CD4-positive, alpha-beta T cell treated with Interleukin-4 for 1 hour (primary cell): Measurements from ENCODE around the gene HOXB5.

ENCODE experiments used
- DNase-seq, 2 donors: peaks; one replicate each; pipeline ENCODE4 v3.0.0-alpha.2; 2020 to 2022

Gene HOXB5

DNA sequence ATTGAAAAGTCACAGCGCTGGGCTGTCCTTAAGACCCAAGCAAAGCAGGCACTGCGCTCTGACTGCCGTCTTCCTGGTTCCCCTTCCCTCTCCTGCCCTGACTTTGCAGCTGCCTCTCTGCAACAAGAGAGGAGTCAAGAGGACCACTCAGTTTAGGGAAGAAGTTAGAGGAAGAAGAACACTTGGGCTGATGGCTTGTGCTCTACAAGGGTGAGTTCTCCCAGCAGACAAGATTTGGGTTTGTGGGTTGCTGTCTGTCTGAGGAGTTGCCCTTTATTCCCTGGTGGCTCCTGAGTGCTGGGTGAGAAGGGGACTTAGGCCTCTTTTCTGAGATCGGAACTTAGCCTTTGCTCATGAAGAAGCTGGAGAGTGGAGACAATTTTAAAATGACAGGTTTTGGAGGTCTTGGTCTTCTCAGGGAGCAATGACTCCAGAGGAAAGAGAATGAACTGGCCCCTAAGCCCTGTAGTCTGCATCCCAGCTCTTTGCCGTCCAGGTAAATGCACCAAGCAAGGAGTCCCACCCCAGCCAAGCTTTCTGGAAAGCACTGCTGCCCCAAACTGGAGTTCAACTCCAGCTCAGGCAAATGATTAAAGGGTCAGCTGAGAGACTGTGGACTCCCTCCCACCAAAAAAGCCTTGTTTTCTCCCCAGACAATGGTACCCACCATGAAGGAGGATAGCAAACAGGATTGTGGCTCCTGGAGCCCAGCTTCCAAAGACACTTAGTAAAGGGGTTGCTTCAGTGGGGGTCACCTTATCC lies 35.3 kb upstream of the HOXB5 start:
- DNase-seq, result no peak

DNA sequence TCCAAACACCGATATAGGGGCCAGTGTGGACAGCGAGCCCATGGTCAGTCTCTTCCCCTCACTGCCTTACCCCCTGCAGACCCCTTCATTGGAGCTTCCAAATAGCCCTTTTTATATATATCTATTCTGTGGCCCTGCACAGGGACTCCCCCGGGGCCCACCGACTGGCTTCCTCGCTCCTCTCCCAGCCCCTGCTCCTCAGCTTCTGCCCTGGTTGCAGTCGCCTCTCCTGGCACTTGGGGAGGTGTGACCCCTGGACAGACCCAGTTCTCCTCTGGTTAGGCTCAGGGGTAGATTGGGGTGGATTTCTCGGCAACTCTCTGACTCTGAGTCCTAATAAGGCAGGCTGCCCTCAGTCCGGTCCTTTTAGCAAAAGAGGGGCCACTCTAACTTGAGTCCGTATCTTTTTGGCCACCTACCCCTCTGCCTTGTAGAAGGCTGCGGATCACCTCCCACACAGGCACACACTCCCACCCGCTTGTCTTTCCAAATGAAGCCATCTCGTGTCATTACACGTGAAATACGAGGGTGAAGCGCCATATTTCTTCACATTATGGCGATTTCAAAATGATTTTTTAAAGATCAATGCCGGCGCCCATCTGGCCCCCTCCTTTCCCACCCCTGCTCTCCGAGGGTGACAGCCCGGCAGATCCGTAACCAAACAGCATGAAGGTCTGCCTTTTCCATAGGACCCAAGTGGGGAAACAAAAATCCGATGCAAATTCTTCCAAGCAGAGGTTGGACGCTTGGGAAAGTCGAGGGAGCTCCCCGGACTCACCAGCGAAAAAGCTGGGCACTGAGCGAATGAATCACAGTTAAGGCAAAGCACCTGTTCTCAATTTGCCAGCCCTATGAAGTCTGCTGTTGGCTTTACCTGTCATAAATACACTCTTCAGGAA lies 34.3 kb upstream of the HOXB5 start:
- DNase-seq, result no peak

- no peak for DNase-seq
Measured at GRCh38 chr17:48627118-48627597, 33.6 kb upstream of the HOXB5 start.

GRCh38 chr17:48626245-48627117 lies 32.9 kb upstream of the HOXB5 start, which contains the start of gene HOXB9:
TSS of gene HOXB9 (minus strand) at chr17:48626358. CDS start at chr17:48626269, 89 bp downstream.
- peak; percentile 43 to 45 for DNase-seq

GRCh38 chr17:48625495-48626244 lies 32.1 kb upstream of the HOXB5 start:
- DNase-seq, result peak in 1 of 2 donors; percentile 45

DNA sequence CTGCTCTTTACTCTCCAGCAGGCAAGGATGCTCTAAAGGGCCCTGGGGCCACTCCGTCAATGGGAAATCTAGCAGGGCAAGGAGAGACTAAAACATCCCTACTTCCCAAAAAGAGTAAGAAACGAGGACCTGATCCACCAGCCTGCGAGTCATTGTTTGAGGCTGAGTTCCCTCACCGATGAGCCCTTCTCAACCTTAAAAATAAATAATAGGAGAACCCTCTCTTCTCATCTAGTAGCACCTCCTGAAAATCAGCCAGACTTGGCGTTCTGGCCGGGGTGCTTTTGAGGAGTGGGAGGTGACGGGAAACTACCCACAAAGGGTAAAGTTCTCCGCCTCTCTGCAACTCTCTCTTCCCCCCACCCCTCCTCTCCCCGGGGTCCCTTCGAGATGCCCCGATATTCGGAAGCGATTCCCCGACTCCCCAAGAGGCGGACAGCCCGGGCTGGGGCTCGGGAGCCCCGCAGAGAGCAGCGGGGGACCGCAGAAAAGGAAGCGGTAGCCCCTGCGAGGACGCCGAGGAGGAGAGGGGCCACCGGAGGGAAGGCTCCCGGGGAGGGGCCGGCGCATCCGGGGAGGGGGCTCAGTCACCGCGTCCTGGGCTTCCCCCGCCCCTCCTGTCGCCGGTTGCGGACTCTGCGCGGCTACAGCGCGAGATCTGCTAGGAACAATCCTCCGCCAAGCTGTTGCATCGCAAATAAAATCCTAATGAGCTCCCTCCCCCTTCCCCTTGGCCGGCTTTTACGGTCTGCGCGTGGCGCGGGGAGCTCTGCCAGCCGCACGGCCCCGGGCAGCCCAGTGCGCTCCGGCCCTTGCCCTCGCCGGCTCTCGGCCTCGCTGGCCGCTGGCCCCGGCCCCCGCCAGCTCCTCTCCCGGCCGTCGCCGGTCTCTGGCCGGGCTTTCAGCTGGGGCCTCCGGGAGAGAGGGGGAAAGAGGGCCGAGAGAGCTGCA lies 31.2 kb upstream of the HOXB5 start:
- DNase-seq, result peak in 1 of 2 donors; percentile 36

- no peak for DNase-seq
Measured at GRCh38 chr17:48624118-48624517, 30.5 kb upstream of the HOXB5 start.

GRCh38 chr17:48623583-48623982 lies 30.0 kb upstream of the HOXB5 start:
- DNase-seq, result no peak

DNA sequence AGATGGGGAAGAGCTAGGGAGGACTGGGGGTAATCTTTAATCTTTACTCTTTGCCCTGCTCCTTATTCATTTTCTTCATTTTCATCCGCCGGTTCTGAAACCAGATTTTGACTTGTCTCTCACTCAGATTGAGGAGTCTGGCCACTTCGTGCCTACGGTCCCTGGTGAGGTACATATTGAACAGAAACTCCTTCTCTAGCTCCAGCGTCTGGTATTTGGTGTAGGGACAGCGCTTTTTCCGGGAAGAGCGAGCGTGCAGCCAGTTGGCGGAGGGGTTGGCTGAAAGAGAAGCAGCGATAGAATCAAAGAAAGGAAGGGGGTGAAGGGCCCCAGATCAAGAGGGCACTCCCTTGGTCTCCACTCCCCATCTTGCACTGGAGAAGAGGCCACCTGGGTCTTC lies 29.3 kb upstream of the HOXB5 start:
- DNase-seq, result no peak

DNA sequence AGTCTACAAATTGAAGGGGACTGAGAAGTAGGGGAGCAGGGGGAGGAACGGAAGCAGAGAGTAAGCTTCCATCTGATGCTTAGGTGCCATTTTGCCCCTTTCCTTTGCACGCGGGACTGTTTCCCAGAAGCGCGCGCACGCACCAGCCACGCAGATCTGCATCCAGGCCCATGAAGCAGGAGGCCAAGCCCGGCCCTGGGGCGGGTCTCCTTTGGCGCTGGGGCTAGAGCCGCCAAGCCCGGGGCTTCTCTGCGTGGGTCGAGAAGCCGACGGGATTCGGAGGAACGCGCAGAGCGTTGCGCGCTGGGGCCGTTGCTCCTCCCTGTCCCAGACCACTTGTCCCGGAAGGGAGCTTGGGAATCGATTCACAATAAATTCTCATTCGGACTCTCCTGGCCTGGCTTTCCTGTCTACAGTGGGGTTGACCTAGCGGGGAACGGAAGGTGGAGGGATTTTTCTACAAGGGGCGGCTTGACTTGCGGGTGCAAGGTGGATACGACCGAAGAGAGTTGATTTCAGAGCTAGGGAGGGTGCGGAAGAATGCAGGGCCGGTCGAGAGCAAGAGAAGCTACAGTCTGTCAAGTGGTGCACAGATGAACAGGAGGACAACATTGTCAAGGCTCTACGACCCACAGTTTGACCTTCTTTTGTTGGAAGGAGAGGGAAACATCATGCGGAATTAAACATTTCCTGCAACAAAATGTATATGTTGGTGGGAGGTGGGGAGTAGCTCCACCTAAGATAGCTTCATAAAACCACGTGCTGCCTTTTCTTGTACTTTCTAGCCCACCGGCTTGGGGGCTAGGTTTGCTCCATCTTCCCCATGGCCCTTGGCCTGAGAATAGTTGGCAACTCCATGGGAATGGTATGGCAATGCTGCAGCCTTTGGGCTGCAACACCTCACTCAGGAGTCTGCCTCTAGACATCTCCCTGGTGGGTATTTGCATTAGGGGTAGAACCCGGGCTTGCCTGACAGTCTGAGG lies 28.1 kb upstream of the HOXB5 start:
- DNase-seq, result no peak

GRCh38 chr17:48620461-48621139 lies 27.0 kb upstream of the HOXB5 start:
- DNase-seq, result no peak

GRCh38 chr17:48619826-48620449 lies 26.4 kb upstream of the HOXB5 start:
- no peak for DNase-seq

DNA sequence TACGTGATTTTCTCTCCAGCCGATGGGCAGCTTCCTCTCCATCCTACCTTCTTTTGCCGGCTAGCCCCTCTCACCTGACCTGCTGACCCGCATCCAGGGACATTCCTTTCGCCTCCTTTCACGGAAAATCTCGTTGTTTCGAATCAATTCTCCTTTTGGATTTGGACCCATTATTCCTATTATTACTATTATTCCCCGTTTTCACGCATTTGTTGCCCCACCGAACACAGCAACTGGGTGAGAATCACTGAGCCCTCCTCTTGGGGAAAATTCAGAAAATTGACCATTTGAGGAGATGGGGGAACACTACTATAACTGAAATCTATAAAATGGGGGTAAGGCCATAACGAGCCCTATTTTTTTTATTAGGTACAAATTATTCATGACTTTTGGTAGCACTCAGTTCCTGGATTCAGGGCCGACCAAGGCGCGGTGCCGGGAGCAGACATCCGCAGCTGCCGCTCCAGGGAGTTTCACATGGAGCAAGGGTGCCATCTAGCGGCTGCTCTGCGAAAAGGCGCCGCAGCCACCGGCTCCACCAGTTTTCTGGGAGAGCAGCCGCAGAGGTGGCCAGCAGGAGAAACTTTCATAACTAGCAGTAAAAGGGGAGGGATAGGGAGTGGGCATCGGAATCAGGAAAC lies 24.8 kb upstream of the HOXB5 start:
- peak; percentile 81 to 85 for DNase-seq

DNA sequence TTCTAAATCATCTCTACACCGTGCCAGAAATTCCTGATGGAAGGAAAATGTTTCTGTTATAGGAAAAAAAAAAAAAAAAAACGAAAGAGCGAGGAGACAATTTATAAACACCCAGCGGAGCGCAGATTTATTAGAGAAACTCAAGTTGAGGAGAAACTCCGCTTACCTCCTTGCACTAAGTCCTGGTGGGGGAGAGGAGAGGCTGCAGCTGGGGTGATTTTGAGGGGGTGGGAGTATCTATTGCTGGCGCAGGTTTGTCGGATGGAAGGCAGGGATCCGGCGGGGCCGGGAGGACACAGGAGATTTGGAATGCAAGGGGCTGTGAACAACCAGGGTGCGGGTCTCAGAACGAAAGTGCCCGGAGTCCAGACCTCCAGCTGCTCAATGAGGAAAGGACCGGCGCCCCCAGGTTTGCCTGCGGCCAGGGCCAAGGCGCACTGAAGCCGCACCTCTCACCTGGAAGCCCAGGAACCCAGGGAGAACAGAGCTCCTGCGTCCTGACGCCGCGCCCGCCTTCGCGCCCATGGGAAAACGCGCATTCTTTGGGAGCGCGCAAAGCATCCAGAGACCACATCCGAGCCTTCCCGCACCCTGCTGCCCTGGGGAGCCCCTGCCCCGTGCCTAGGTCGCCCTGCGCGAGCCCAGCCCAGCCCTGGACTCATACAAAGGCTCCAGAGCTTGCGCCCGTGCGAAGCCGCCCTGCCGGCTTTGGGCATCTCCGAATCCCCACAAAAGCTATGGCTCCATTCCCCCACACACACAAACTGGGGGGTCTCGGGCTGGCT lies 24.1 kb upstream of the HOXB5 start:
- DNase-seq, result no peak

- DNase-seq, result no peak
Measured at GRCh38 chr17:48616717-48617470, 23.3 kb upstream of the HOXB5 start.
